MM.1S (cell line): Measurements from ENCODE around the gene MMS19.

ENCODE experiments used
- CTCF ChIP-seq: fragments of 300-600 bp; sonication (generic); IDR thresholded peaks from 2 replicates; pipeline ENCODE4 v1.5.1; 2016; ENCODE audit warnings: antibody characterized with exemption, low read length, mixed read lengths
- EZH2 ChIP-seq: fragments of 300-600 bp; sonication (generic); optimal IDR thresholded peaks from 2 replicates; pipeline ENCODE3; 2017; ENCODE audit warnings: low read depth, mild to moderate bottlenecking, antibody characterized with exemption, low read length, mixed read lengths
- EZH2phosphoT487 ChIP-seq: fragments of 300-600 bp; sonication (generic); IDR thresholded peaks from 2 replicates; pipeline ENCODE4 v1.6.1; 2018; ENCODE audit warnings: antibody characterized with exemption, low read length

- no peak for TF ChIP-seq EZH2phosphoT487
- TF ChIP-seq CTCF, result no peak
- TF ChIP-seq EZH2, result no peak
Measured at GRCh38 chr10:97546456-97547270, 48.4 kb upstream of the MMS19 start.
